HepG2 (cell line): ENCODE results near the gene NPSR1. TPM values are rescaled to one million over a fixed set of nuclear protein-coding genes. Genes with fewer than 3 reads are reported as not detected.
A peak's percentile ranks its signal among the peaks of the same experiment; 100 is the strongest.

ENCODE experiments used
- ATAC-seq: fragments of 200-7000 bp; cut with Tn5 transposase; 3 replicates; pipeline ENCODE4 v1.9.1; 2020; ENCODE audit warnings: mild to moderate bottlenecking, moderate library complexity
- BruUV-seq: library from RNA; stranded (reverse); fragments of 400-500 nt; replicated peaks from 2 replicates; lab custom pipeline; 2021; lab: Mats Ljungman, UMichigan
- CTCF ChIA-PET: fragments of 300-600 bp; formaldehyde crosslinking; extraction: SDS; loops from one replicate; lab custom pipeline; 2021; ENCODE audit warnings: low total read pairs, inconsistent platforms, low intra/inter-chr PET ratio; lab: Yijun Ruan, JAX
- POLR2A ChIA-PET: fragments of 350-600 bp; sonication (Branson Sonifier 250); formaldehyde crosslinking; loops from one replicate; lab custom pipeline; 2020; ENCODE audit warnings: antibody characterized with exemption, inconsistent platforms; lab: Yijun Ruan, JAX
- DNase-seq: peaks from one replicate; pipeline ENCODE4 v3.0.0-alpha.2; 2015; ENCODE audit warnings: low spot score
- FAIRE-seq: peaks from 3 replicates; lab custom pipeline; 2011; peaks lifted over from hg19 to GRCh38; lab: Jason Lieb, UNC
- H2AFZ ChIP-seq: one replicate; pipeline ENCODE4 v1.6.1; 2011; ENCODE audit warnings: low read length, inconsistent platforms
- H3K27ac ChIP-seq: fragments of 300-600 bp; 3 replicates; pipeline ENCODE4 v1.8.0; 2011; ENCODE audit warnings: mixed run types, mild to moderate bottlenecking, mixed read lengths, low read length, inconsistent platforms; ENCODE audit not compliant: insufficient read depth; ENCODE audit errors: extremely low read length
- H3K27me3 ChIP-seq, 2 experiments: fragments of 200-600 bp in 1 of 2; 2 replicates in 1 of 2; 3 replicates in 1 of 2; pipeline versions ENCODE4 v1.6.0 to v1.8.0; 2011; ENCODE audit warnings: low read length in 2 of 2, mild to moderate bottlenecking in 2 of 2, moderate library complexity in 2 of 2, inconsistent platforms in 1 of 2; ENCODE audit not compliant: insufficient read depth in 2 of 2, control insufficient read depth in 1 of 2
- H3K36me3 ChIP-seq, 2 experiments: fragments of 200-600 bp in 1 of 2; replicated peaks in 1 of 2; 2 replicates in 1 of 2; 3 replicates in 1 of 2; pipeline versions ENCODE4 v1.5.1 to v1.8.0; 2011; ENCODE audit warnings: low read length in 2 of 2, inconsistent platforms in 1 of 2; ENCODE audit not compliant: insufficient read depth in 2 of 2, control insufficient read depth in 1 of 2
- H3K4me1 ChIP-seq: 2 replicates; pipeline ENCODE4 v1.5.1; 2012; ENCODE audit warnings: low read length, inconsistent platforms; ENCODE audit not compliant: insufficient read depth
- H3K4me2 ChIP-seq: 2 replicates; pipeline ENCODE4 v1.6.0; 2011; ENCODE audit warnings: low read depth, low read length, inconsistent platforms
- H3K4me3 ChIP-seq, 3 experiments: fragments of 200-600 bp in 1 of 3; sonication (generic), shearing (Covaris generic) in 1 of 3; replicated peaks in 1 of 3; 2 replicates each; pipeline ENCODE4 v1.5.1; 2011 to 2016; ENCODE audit warnings: low read length in 3 of 3, inconsistent platforms in 2 of 3, low read depth in 2 of 3, mild to moderate bottlenecking in 2 of 3, control low read depth in 1 of 3, mixed read lengths in 1 of 3; ENCODE audit not compliant: insufficient read depth in 1 of 3
- H3K79me2 ChIP-seq: one replicate; pipeline ENCODE4 v1.6.1; 2011; ENCODE audit warnings: low read length, inconsistent platforms; ENCODE audit not compliant: insufficient read depth
- H3K9ac ChIP-seq: 2 replicates; pipeline ENCODE4 v1.6.0; 2011; ENCODE audit warnings: mild to moderate bottlenecking, low read depth, low read length, inconsistent platforms; ENCODE audit not compliant: insufficient read depth
- H3K9me3 ChIP-seq: 2 replicates; pipeline ENCODE4 v1.5.1; 2012; ENCODE audit warnings: mild to moderate bottlenecking, low read length
- H4K20me1 ChIP-seq: 2 replicates; pipeline ENCODE4 v1.6.0; 2011; ENCODE audit warnings: inconsistent platforms, mild to moderate bottlenecking, low read length, moderate library complexity; ENCODE audit not compliant: insufficient read depth
- AKAP8 ChIP-seq: sonication (generic); formaldehyde crosslinking; IDR thresholded peaks from 2 replicates; pipeline ENCODE4 v1.5.1; 2020; ENCODE audit warnings: mild to moderate bottlenecking, missing genetic modification reagents
- FOXM1 ChIP-seq: sonication (generic); formaldehyde crosslinking; IDR thresholded peaks from 2 replicates; pipeline ENCODE4 v1.5.0; 2020; ENCODE audit warnings: missing genetic modification reagents
- GABPA ChIP-seq, 2 experiments: IDR thresholded peaks; 2 replicates each; pipeline ENCODE4 v1.6.1; 2011 to 2016; ENCODE audit warnings: low read depth in 2 of 2, low read length in 1 of 2, missing biosample characterization in 1 of 2, missing genetic modification characterization in 1 of 2
- KDM3A ChIP-seq: IDR thresholded peaks from 2 replicates; pipeline ENCODE4 v1.6.1; 2018; ENCODE audit warnings: low read depth, missing compliant biosample characterization
- NFYC ChIP-seq: IDR thresholded peaks from 2 replicates; pipeline ENCODE4 v1.6.1; 2016; ENCODE audit warnings: missing genetic modification reagents, missing compliant biosample characterization
- PHF21A ChIP-seq: sonication (generic); formaldehyde crosslinking; IDR thresholded peaks from 2 replicates; pipeline ENCODE4 v1.5.0; 2020; ENCODE audit warnings: mild to moderate bottlenecking, missing genetic modification reagents
- POLR2AphosphoS2 ChIP-seq: IDR thresholded peaks from 2 replicates; pipeline ENCODE4 v1.6.1; 2011; ENCODE audit warnings: low read depth, low read length, improper control_type of control experiment
- RNF2 ChIP-seq: fragments of 450-650 bp; conservative IDR thresholded peaks from 2 replicates; pipeline ENCODE4 v1.6.1; 2016; ENCODE audit warnings: low read depth
- SRSF4 ChIP-seq: fragments of 200-400 bp; formaldehyde crosslinking; IDR thresholded peaks from one replicate; pipeline ENCODE4 v1.6.1; 2018; ENCODE audit warnings: mild to moderate bottlenecking, low read depth, low read length, moderate library complexity; ENCODE audit not compliant: poor library complexity, severe bottlenecking
- TBL1XR1 ChIP-seq: fragments of 150-350 bp; IDR thresholded peaks from 2 replicates; pipeline ENCODE4 v1.6.1; 2014; ENCODE audit warnings: borderline replicate concordance, low read length; ENCODE audit not compliant: partially characterized antibody
- ZNF562 ChIP-seq: sonication (generic); formaldehyde crosslinking; IDR thresholded peaks from 2 replicates; pipeline ENCODE4 v1.8.0; 2022; ENCODE audit warnings: missing genetic modification reagents, borderline replicate concordance
- ZNF577 ChIP-seq: sonication (generic); formaldehyde crosslinking; IDR thresholded peaks from 2 replicates; pipeline ENCODE4 v1.4.0; 2020; ENCODE audit warnings: mild to moderate bottlenecking, low read depth, missing genetic modification reagents, borderline replicate concordance
- ZNF616 ChIP-seq: sonication (generic); formaldehyde crosslinking; IDR thresholded peaks from 2 replicates; pipeline ENCODE4 v1.5.0; 2020; ENCODE audit warnings: low read depth, mild to moderate bottlenecking, missing genetic modification reagents
- ZNF644 ChIP-seq: IDR thresholded peaks from 2 replicates; pipeline ENCODE4 v1.6.1; 2016; ENCODE audit warnings: low read depth
- ZNF883 ChIP-seq: sonication (generic); formaldehyde crosslinking; IDR thresholded peaks from 2 replicates; pipeline ENCODE4 v1.5.1; 2020; ENCODE audit warnings: mild to moderate bottlenecking, missing genetic modification reagents; ENCODE audit errors: not compliant biosample characterization
- WGBS: methylation state at CpG from one replicate; pipeline ENCODE4 v1.1.6; 2017; ENCODE audit warnings: low lambda C conversion rate; 5-methylcytosine and 5-hydroxymethylcytosine counted together
- in situ Hi-C: cut with HindIII; loops from 2 replicates; pipeline ENCODE4 v1.10.0; 2017; ENCODE audit warnings: low pct_unique_long_range_greater_than_20kb; ENCODE audit not compliant: extremely low pct_ligation_motif_present
- intact Hi-C: fragments of 100-400 bp; cut with micrococcal nuclease; formaldehyde crosslinking; loops from one replicate; pipeline ENCODE4 v1.10.0; 2022; ENCODE audit not compliant: unreplicated experiment
- polyA plus RNA-seq, 8 experiments: library from polyadenylated mRNA; depleted of rRNA in 3 of 8; stranded (reverse) in 7 of 8; unstranded in 1 of 8; fragments of >200 nt; fragmentation: Illumina TruSeq in 4 of 8; extraction: Trizol in 4 of 8; gene quantifications; 2 replicates each; pipeline versions ENCODE4 v1.2.1 to v1.2.3, GENCODE V29; 2011 to 2016; ENCODE audit warnings: low read depth in 4 of 8, missing spikeins in 1 of 8, mixed read lengths in 1 of 8; ENCODE audit not compliant: insufficient read depth in 1 of 8
- total RNA-seq, 5 experiments: library from RNA; depleted of rRNA; stranded (reverse); fragments of >200 nt; fragmentation: Illumina TruSeq; extraction: Trizol; gene quantifications; 2 replicates each; pipeline ENCODE4 v1.2.3, GENCODE V29; 2016; ENCODE audit warnings: low read depth in 1 of 5
- TF ChIP-seq, protein P1 (sequence below): sonication (generic); IDR thresholded peaks from 2 replicates; pipeline ENCODE4 v1.6.1; 2016; ENCODE audit warnings: low read depth, borderline replicate concordance
- TF ChIP-seq, protein P2 (sequence below): sonication (generic); formaldehyde crosslinking; IDR thresholded peaks from 2 replicates; pipeline ENCODE4 v1.9.0; 2021; ENCODE audit warnings: missing genetic modification reagents, mild to moderate bottlenecking, borderline replicate concordance
- TF ChIP-seq, protein P3 (sequence below): sonication (generic); formaldehyde crosslinking; IDR thresholded peaks from 2 replicates; pipeline ENCODE4 v1.4.0; 2020; ENCODE audit warnings: missing genetic modification reagents
- TF ChIP-seq, protein P4 (sequence below): sonication (generic); formaldehyde crosslinking; IDR thresholded peaks from 2 replicates; pipeline ENCODE4 v1.4.0; 2020; ENCODE audit warnings: mild to moderate bottlenecking, missing genetic modification reagents

Gene NPSR1
- total and polyA plus RNA-seq, 2 of the 13 experiments (the other 11 are each of a cell fraction or from before 2014, with no cell fraction given) = not detected

DNA sequence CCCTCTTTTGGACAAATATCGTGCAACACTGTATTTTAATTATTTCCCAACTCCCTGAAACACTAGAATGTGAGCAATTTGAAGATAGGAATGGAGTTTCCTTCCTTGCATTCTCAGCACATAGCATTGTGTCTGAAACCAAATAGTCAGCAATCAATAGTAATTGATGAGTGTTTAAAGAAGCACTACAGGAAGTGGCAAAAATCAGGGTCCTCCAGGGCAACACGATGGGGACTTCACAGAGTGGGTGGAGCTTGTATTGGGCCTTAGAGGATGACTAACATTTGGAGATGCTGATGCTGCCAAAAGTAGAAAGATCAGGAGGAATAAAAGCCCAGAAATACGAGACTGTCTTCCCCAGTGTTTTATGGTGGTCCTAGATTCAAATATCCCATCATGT is 94.9 kb downstream of the NPSR1 start (continued):
- no peak for TF ChIP-seq GABPA (IDR thresholded peaks at IDR 0.05; ENCODE audit: low read depth, low read length)
- 0 out of 2 replicates have a peak, but pooled peaks have one; percentile 9 for TF ChIP-seq GABPA (CRISPR knock-in tag; IDR thresholded peaks at IDR 0.05; ENCODE audit: low read depth)

DNA sequence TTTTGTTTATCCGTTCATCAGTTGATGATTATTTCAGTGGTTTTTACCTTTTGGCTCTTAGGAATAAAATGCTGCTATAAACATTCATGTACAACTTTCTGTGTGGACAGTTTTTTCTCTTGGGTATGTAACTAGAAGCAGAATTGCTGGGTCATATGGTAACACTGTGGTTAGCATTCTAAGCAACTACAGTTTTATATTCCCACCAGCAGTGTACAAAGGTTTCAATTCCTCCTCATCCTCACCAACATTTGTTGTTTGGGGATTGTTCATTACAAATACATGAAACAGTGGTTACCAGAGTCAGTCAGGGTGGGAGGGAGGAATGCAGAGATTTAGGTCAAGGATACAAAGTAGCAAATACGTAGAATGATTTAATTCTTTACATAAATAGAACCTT is 97.0 kb downstream of the NPSR1 start:
- BruUV-seq = no TSS peak
- WGBS = 64% methylated on average over 2 of the region's 2 CpGs
- peak overlapping the region; percentile 67 to 80 (median 76); a peak in 4 of 6 replicates for H3K4me3 ChIP-seq
- in situ Hi-C loops = no loop called here
- H3K79me2 ChIP-seq = peaks cover 61% of the 10 kb centered on the region
- intact Hi-C loops = loop anchor here (5.0 to 10.0 kb wide), 2 partner anchors 78 to 940 kb away; partner anchors contain the start of gene HERPUD2
- H2AFZ ChIP-seq = no peak overlapping the region
- ATAC-seq (no peak), DNase-seq (no peak), FAIRE-seq (no peak)
- peaks cover 73% of the 10 kb centered on the region for H3K4me1 ChIP-seq
- peak overlapping the region; percentile 75 for H3K9ac ChIP-seq
- peak overlapping the region; percentile 84 for H3K4me2 ChIP-seq
- POLR2A ChIA-PET = no interaction called here
- CTCF ChIA-PET = no interaction called here
- TF ChIP-seq ZNF562 (CRISPR knock-in tag) (no peak), FOXM1 (no peak), PHF21A (CRISPR knock-in tag) (no peak), ZNF883 (CRISPR knock-in tag) (no peak), ZNF577 (CRISPR knock-in tag) (no peak), KDM3A (CRISPR knock-in tag) (no peak), ZNF644 (CRISPR knock-in tag) (no peak), AKAP8 (CRISPR knock-in tag) (no peak), RNF2 (no peak), ZNF616 (CRISPR knock-in tag) (no peak), TBL1XR1 (no peak), NFYC (no peak), SRSF4 (no peak), POLR2AphosphoS2 (no peak)
- TF ChIP-seq, protein P1, sequence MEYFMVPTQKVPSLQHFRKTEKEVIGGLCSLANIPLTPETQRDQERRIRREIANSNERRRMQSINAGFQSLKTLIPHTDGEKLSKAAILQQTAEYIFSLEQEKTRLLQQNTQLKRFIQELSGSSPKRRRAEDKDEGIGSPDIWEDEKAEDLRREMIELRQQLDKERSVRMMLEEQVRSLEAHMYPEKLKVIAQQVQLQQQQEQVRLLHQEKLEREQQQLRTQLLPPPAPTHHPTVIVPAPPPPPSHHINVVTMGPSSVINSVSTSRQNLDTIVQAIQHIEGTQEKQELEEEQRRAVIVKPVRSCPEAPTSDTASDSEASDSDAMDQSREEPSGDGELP = no peak
- TF ChIP-seq, protein P2, sequence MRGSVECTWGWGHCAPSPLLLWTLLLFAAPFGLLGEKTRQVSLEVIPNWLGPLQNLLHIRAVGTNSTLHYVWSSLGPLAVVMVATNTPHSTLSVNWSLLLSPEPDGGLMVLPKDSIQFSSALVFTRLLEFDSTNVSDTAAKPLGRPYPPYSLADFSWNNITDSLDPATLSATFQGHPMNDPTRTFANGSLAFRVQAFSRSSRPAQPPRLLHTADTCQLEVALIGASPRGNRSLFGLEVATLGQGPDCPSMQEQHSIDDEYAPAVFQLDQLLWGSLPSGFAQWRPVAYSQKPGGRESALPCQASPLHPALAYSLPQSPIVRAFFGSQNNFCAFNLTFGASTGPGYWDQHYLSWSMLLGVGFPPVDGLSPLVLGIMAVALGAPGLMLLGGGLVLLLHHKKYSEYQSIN (CRISPR knock-in tag) = no peak
- TF ChIP-seq, protein P3, sequence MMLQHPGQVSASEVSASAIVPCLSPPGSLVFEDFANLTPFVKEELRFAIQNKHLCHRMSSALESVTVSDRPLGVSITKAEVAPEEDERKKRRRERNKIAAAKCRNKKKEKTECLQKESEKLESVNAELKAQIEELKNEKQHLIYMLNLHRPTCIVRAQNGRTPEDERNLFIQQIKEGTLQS = no peak
- TF ChIP-seq, protein P4, sequence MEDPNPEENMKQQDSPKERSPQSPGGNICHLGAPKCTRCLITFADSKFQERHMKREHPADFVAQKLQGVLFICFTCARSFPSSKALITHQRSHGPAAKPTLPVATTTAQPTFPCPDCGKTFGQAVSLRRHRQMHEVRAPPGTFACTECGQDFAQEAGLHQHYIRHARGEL (CRISPR knock-in tag) = no peak
- H4K20me1 ChIP-seq = no peaks in the 10 kb centered on the region
- H3K9me3 ChIP-seq = no peaks in the 10 kb centered on the region
- H3K36me3 ChIP-seq = peaks cover 2 to 11% of the 10 kb centered on the region in 2 experiments
- no peaks in the 10 kb centered on the region for H3K27me3 ChIP-seq
- H3K27ac ChIP-seq = peak overlapping the region; percentile 79
